Neural progenitor cell (in vitro differentiated cells): ENCODE measurements around the gene TIPIN.

Source experiments
- EZH2 ChIP-seq: fragments of 200-600 bp; sonication (generic); IDR thresholded peaks from 2 replicates; pipeline ENCODE4 v1.6.1; 2017; ENCODE audit warnings: antibody characterized with exemption, mild to moderate bottlenecking, moderate library complexity
- EZH2phosphoT487 ChIP-seq: fragments of 200-600 bp; sonication (generic); IDR thresholded peaks from 2 replicates; pipeline ENCODE4 v1.6.1; 2017; ENCODE audit warnings: antibody characterized with exemption
- TF ChIP-seq, protein P1 (sequence below): fragments of 200-600 bp; sonication (generic); IDR thresholded peaks from 2 replicates; pipeline ENCODE4 v1.5.1; 2017; ENCODE audit warnings: antibody characterized with exemption, mild to moderate bottlenecking

DNA sequence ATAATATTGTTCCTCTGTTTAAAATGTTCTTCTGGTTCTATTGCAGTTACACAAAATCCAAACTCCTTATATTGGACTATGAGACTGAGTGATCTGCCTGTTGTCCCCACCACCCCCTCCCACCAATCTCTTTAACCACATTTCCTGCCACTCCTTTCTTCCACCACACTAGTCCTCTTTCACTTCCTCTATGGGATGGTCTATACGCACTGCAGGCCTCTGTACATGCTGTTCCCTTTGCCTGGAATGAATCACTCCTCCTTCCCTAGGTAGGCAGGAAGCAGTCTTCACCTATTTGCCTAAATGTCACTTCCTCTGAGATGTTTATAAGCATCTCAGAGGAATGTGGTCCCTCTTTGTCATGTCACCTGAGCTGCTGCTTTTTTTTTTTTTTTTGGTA, 34.2 kb upstream of the TIPIN start:
- TF ChIP-seq, protein P1, sequence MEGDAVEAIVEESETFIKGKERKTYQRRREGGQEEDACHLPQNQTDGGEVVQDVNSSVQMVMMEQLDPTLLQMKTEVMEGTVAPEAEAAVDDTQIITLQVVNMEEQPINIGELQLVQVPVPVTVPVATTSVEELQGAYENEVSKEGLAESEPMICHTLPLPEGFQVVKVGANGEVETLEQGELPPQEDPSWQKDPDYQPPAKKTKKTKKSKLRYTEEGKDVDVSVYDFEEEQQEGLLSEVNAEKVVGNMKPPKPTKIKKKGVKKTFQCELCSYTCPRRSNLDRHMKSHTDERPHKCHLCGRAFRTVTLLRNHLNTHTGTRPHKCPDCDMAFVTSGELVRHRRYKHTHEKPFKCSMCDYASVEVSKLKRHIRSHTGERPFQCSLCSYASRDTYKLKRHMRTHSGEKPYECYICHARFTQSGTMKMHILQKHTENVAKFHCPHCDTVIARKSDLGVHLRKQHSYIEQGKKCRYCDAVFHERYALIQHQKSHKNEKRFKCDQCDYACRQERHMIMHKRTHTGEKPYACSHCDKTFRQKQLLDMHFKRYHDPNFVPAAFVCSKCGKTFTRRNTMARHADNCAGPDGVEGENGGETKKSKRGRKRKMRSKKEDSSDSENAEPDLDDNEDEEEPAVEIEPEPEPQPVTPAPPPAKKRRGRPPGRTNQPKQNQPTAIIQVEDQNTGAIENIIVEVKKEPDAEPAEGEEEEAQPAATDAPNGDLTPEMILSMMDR = no peak
- TF ChIP-seq EZH2 (no peak), EZH2phosphoT487 (no peak)
